Fibroblast of lung (primary cell): ENCODE results near the gene NDUFS1.

Experiments used
- CTCF ChIP-seq, 2 donors: IDR thresholded peaks in 1 of 2; conservative IDR thresholded peaks in 1 of 2; 1 replicate in 1 of 2; 2 replicates in 1 of 2; pipeline ENCODE4 v1.5.1; 2011 to 2012; ENCODE audit warnings: low read length in 2 of 2, control low read depth in 1 of 2, inconsistent platforms in 1 of 2, low read depth in 1 of 2, mild to moderate bottlenecking in 1 of 2
- EZH2 ChIP-seq: IDR thresholded peaks from 2 replicates; pipeline ENCODE4 v1.5.1; 2012; ENCODE audit warnings: low read length, control low read depth, mild to moderate bottlenecking; ENCODE audit errors: missing control alignments

GRCh38 chr2:206069417-206069816 lies 89.8 kb downstream of the NDUFS1 start:
- TF ChIP-seq CTCF (conservative IDR thresholded peaks at IDR 0.05 in 1 of 2, IDR thresholded peaks at IDR 0.05 in 1 of 2; ENCODE audit: low read depth in 1 of 2, low read length in 2 of 2): no peak
- no peak for TF ChIP-seq EZH2
